Loucy (cell line): Measurements from ENCODE around the gene MACROD1.

Experiments
- H2AFZ ChIP-seq: fragments of 200-600 bp; sonication (generic); 2 replicates; pipeline ENCODE4 v1.6.0; 2016; ENCODE audit warnings: antibody characterized with exemption, mild to moderate bottlenecking, low read length, moderate library complexity
- H3F3A ChIP-seq: fragments of 200-600 bp; 2 replicates; pipeline ENCODE4 v1.6.0; 2016; ENCODE audit warnings: antibody characterized with exemption, low read depth, mild to moderate bottlenecking
- H3K27me3 ChIP-seq: fragments of 200-600 bp; sonication (generic); 2 replicates; pipeline ENCODE4 v1.6.1; 2014; ENCODE audit warnings: low read length, mild to moderate bottlenecking; ENCODE audit not compliant: insufficient read depth, poor library complexity, severe bottlenecking
- H3K36me3 ChIP-seq: fragments of 200-600 bp; sonication (generic); 2 replicates; pipeline ENCODE4 v1.6.1; 2016; ENCODE audit warnings: low read length; ENCODE audit not compliant: insufficient read depth
- H3K4me1 ChIP-seq: fragments of 200-600 bp; sonication (generic); 2 replicates; pipeline ENCODE4 v1.5.1; 2014; ENCODE audit warnings: low read length, mild to moderate bottlenecking; ENCODE audit not compliant: insufficient read depth, poor library complexity, severe bottlenecking
- H3K4me2 ChIP-seq: fragments of 200-600 bp; sonication (generic); 2 replicates; pipeline ENCODE4 v1.6.0; 2014; ENCODE audit warnings: antibody characterized with exemption, low read length, low read depth, mild to moderate bottlenecking; ENCODE audit not compliant: poor library complexity, severe bottlenecking
- H3K4me3 ChIP-seq: fragments of 200-600 bp; sonication (generic); 2 replicates; pipeline ENCODE4 v1.5.1; 2014; ENCODE audit warnings: low read length, mild to moderate bottlenecking, mixed read lengths; ENCODE audit not compliant: poor library complexity, severe bottlenecking
- H3K79me2 ChIP-seq: fragments of 200-600 bp; sonication (generic); 2 replicates; pipeline ENCODE4 v1.6.1; 2014; ENCODE audit warnings: low read length; ENCODE audit not compliant: insufficient read depth
- H3K9ac ChIP-seq: fragments of 200-600 bp; sonication (generic); 2 replicates; pipeline ENCODE4 v1.6.0; 2014; ENCODE audit warnings: mild to moderate bottlenecking, low read depth, low read length, moderate library complexity; ENCODE audit not compliant: poor library complexity, severe bottlenecking
- H3K9me2 ChIP-seq: fragments of 200-600 bp; sonication (generic); replicated peaks from 2 replicates; pipeline ENCODE4 v1.6.1; 2016; ENCODE audit warnings: low read depth, low read length, mixed read lengths
- H3K9me3 ChIP-seq: fragments of 200-600 bp; sonication (generic); 2 replicates; pipeline ENCODE4 v1.6.1; 2014; ENCODE audit warnings: mild to moderate bottlenecking, antibody characterized with exemption, low read length, low read depth; ENCODE audit not compliant: insufficient read depth
- H4K20me1 ChIP-seq: fragments of 200-600 bp; sonication (generic); 2 replicates; pipeline ENCODE4 v1.6.0; 2014; ENCODE audit warnings: antibody characterized with exemption, low read length, mild to moderate bottlenecking; ENCODE audit not compliant: insufficient read depth, poor library complexity, severe bottlenecking
- EZH2phosphoT487 ChIP-seq: fragments of 200-600 bp; IDR thresholded peaks from 2 replicates; pipeline ENCODE4 v1.6.1; 2018; ENCODE audit warnings: antibody characterized with exemption, mild to moderate bottlenecking, moderate library complexity, borderline replicate concordance
- TF ChIP-seq, protein P1 (sequence below): fragments of 200-600 bp; sonication (generic); conservative IDR thresholded peaks from 2 replicates; pipeline ENCODE4 v1.5.1; 2014; ENCODE audit warnings: mild to moderate bottlenecking, antibody characterized with exemption, low read length

MACROD1 gene

DNA sequence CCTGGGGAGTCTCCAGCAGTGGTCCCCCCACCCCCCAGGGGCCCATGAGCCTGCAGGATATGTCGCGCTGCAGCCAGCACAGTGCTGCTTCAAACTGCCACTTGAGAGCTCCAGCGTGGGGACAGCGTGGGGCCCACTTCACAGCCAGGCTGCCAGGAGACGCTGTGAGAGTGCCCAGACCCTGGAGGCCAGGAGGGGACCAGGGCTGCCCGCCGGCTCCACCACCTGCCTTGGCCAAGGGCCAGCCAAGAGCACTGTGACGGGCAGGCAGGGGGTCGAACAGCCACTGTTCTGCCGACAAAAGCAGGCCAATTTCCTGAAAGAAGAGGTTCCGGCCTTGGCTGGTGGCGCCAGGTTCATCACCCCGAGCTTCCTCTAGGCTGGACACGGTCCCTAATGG, 70.0 kb downstream of the MACROD1 start:
- no peaks in the 10 kb centered on the region for H3K27me3 ChIP-seq
- no peaks in the 10 kb centered on the region for H3K36me3 ChIP-seq
- H3K9ac ChIP-seq: no peak overlapping the region
- no peaks in the 10 kb centered on the region for H4K20me1 ChIP-seq
- H3F3A ChIP-seq: no peaks in the 10 kb centered on the region
- no peaks in the 10 kb centered on the region for H3K9me3 ChIP-seq
- H2AFZ ChIP-seq: no peak overlapping the region
- no peak for TF ChIP-seq EZH2phosphoT487
- TF ChIP-seq, protein P1, sequence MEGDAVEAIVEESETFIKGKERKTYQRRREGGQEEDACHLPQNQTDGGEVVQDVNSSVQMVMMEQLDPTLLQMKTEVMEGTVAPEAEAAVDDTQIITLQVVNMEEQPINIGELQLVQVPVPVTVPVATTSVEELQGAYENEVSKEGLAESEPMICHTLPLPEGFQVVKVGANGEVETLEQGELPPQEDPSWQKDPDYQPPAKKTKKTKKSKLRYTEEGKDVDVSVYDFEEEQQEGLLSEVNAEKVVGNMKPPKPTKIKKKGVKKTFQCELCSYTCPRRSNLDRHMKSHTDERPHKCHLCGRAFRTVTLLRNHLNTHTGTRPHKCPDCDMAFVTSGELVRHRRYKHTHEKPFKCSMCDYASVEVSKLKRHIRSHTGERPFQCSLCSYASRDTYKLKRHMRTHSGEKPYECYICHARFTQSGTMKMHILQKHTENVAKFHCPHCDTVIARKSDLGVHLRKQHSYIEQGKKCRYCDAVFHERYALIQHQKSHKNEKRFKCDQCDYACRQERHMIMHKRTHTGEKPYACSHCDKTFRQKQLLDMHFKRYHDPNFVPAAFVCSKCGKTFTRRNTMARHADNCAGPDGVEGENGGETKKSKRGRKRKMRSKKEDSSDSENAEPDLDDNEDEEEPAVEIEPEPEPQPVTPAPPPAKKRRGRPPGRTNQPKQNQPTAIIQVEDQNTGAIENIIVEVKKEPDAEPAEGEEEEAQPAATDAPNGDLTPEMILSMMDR: no peak
- H3K4me1 ChIP-seq: peaks cover 6% of the 10 kb centered on the region
- H3K4me3 ChIP-seq: no peak overlapping the region
- no peak overlapping the region for H3K4me2 ChIP-seq
- no peaks in the 10 kb centered on the region for H3K79me2 ChIP-seq
- no peaks in the 10 kb centered on the region for H3K9me2 ChIP-seq

DNA sequence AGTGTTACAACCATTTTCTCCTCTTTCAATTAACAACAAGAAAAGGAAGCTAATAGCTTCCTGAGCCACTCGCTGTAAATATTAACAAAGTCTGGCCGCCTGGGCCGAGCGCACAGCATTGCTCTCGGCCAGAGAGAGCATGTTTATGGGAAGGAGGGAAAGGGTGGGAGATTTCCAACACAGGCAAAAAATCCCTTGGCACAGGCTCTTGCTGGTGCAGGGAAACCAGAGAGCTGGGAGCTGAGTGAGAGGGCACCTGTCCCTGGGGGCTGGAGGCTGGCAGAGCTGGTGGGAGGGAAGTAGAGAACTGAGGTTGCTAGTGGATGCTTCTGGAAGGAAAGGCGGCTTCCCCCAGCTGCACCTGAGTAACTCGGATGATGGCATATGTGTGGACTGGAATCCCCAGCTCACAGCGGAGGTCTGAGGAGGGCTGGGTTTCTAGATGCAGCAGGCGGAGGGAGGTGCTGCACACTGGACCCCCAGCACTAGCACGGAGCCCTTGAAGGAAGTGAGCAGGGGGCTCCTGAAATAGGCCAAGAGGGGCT, 70.6 kb downstream of the MACROD1 start:
- H3K9ac ChIP-seq: no peak overlapping the region
- no peaks in the 10 kb centered on the region for H4K20me1 ChIP-seq
- H3K9me2 ChIP-seq: no peaks in the 10 kb centered on the region
- H3K9me3 ChIP-seq: no peaks in the 10 kb centered on the region
- no peak overlapping the region for H2AFZ ChIP-seq
- no peak overlapping the region for H3K4me3 ChIP-seq
- no peaks in the 10 kb centered on the region for H3F3A ChIP-seq
- H3K4me1 ChIP-seq: peaks cover 11% of the 10 kb centered on the region
- H3K27me3 ChIP-seq: no peaks in the 10 kb centered on the region
- no peak for TF ChIP-seq EZH2phosphoT487
- TF ChIP-seq, protein P1: no peak
- no peaks in the 10 kb centered on the region for H3K79me2 ChIP-seq
- H3K4me2 ChIP-seq: no peak overlapping the region
- H3K36me3 ChIP-seq: no peaks in the 10 kb centered on the region

DNA sequence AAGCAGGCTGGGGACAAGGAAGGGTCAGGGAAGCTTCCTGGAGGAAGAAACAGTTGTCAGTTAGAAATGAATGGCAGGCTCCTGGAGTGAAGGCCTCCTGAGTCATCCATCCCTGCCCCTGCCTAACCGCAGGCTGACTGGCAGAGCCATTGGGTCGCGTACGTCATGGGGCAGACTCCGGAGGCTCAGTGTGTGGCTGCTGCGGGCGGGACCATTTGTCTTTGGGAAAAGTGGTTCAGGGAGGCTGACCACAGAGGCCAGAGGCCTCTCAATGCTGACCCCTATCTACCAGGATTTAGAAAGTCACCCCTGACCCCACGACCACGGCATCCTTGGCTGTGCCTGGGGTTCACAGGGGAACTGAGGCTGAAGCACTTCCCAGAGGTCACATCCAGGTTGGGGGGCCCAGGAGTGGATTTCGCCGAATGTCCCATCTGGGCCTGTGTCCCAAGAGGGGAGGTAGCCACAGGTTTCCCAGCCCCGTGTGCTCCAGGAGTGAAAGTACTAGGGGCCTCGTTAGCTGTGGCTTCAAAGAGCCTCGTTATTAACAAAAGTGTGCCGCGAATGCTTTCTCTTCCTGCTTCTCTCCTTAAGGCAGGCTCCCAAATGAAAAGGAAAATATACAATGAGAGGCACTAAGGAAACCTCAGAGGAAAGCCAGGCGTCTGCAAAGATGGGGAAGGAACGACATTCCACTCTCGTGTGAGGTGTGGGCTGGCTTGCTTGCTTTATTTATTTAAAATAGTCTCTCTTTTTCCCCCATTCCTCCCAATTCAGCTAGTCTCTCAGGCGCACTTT, 71.3 kb downstream of the MACROD1 start:
- Histone ChIP-seq H3K9ac (no peak overlapping the region), H3K4me3 (no peak overlapping the region), H3K36me3 (no peaks in the 10 kb centered on the region), H3K4me2 (no peak overlapping the region), H3F3A (no peaks in the 10 kb centered on the region), H3K9me2 (no peaks in the 10 kb centered on the region), H4K20me1 (no peaks in the 10 kb centered on the region), H2AFZ (no peak overlapping the region), H3K79me2 (no peaks in the 10 kb centered on the region), H3K4me1 (peaks cover 18% of the 10 kb centered on the region), H3K27me3 (no peaks in the 10 kb centered on the region), H3K9me3 (no peaks in the 10 kb centered on the region)
- TF ChIP-seq, protein P1: no peak
- no peak for TF ChIP-seq EZH2phosphoT487
